Psoas muscle (tissue), 8 donors: ENCODE measurements around the gene MCM8. TPM values are rescaled to one million over a fixed set of nuclear protein-coding genes. Genes with fewer than 3 reads are reported as not detected.

Experiments
- ATAC-seq, 4 donors: fragments of 200-7000 bp; cut with Tn5 transposase; one replicate each; pipeline ENCODE4 v1.9.1; 2020; ENCODE audit warnings: moderate library complexity in 3 of 4, mild to moderate bottlenecking in 2 of 4
- DNase-seq, 2 donors: peaks; one replicate each; pipeline ENCODE4 v3.0.0-alpha.2; 2020
- H3K27ac ChIP-seq: fragments of 200-600 bp; one replicate; pipeline ENCODE4 v1.8.0; 2022
- H3K27me3 ChIP-seq, 3 donors: fragments of 200-600 bp in 1 of 3; one replicate each; pipeline versions ENCODE4 v1.6.1 to v1.8.0; 2013 to 2022; ENCODE audit warnings: low read length in 2 of 3, mild to moderate bottlenecking in 2 of 3, moderate library complexity in 1 of 3; ENCODE audit not compliant: insufficient read depth in 3 of 3
- H3K36me3 ChIP-seq, 2 donors: fragments of 200-600 bp in 1 of 2; one replicate each; pipeline versions ENCODE4 v1.6.1 to v1.8.0; 2013 to 2022; ENCODE audit warnings: low read depth in 1 of 2, mild to moderate bottlenecking in 1 of 2, moderate library complexity in 1 of 2; ENCODE audit not compliant: insufficient read depth in 1 of 2
- H3K4me1 ChIP-seq: fragments of 200-600 bp; one replicate; pipeline ENCODE4 v1.8.0; 2022
- H3K4me3 ChIP-seq: fragments of 200-600 bp; one replicate; pipeline ENCODE4 v1.8.0; 2022; ENCODE audit warnings: mild to moderate bottlenecking
- H3K9me3 ChIP-seq: fragments of 200-600 bp; one replicate; pipeline ENCODE4 v1.8.0; 2022
- WGBS, 3 donors: extraction: QIAGEN DNeasy Blood & Tissue Kit; methylation state at CpG; one replicate each; pipeline versions ENCODE4 v1.1.6 to v1.1.7; 2013; 5-methylcytosine and 5-hydroxymethylcytosine counted together
- intact Hi-C, 2 donors: fragments of 100-400 bp; cut with DNase I; formaldehyde crosslinking; loops; one replicate each; pipeline versions ENCODE4 v1.11.0 to v1.14.2; 2022
- long read RNA-seq, 2 donors: library from polyadenylated mRNA; unstranded; transcript quantifications; one replicate each; pipeline ENCODE4 v2.0.0, GENCODE V29; 2021
- polyA plus RNA-seq, 3 donors: library from polyadenylated mRNA; stranded (reverse); fragments of 200-250 nt; gene quantifications; one replicate each; pipeline ENCODE4 v1.2.3, GENCODE V29; 2013
- total RNA-seq, 4 donors: library from RNA; stranded (reverse); fragmentation: NEBNext Ultra II Directional in 2 of 4; extraction: Animal tissue kit (Norgen Biotek cat#: 25700) in 2 of 4; gene quantifications; one replicate each; pipeline versions ENCODE4 v1.2.1 to v1.2.4, GENCODE V29; 2021 to 2023
- TF ChIP-seq, protein P1 (sequence below): fragments of 200-600 bp; IDR thresholded peaks from one replicate; pipeline ENCODE4 v1.8.0; 2022; ENCODE audit warnings: antibody characterized with exemption
- donor health status: healthy with polysubstance abuse.
- donor health status: DM: no; HTN: no; CAD: no; lungs with moderate emphysema.
- donor health status: Bipolar disorder and iron deficiency.
- donor health status: healthy.
- donor health status: DM: yes; HTN: yes; CAD: no.
- donor health status: DM: no; HTN: no; CAD: no.
- donor health status: DM: no; HTN: no; CAD: no.
- donor health status: DM: yes; HTN: yes; CAD: no.

Gene MCM8
- total RNA-seq (1 to 10 TPM; 3.9 to 8.0 (median 6.4) TPM), polyA plus RNA-seq (10 to 100 TPM in 1 of 3 donors, 1 to 10 TPM in 2; 2.9 to 14.8 (median 6.1) TPM)
- long read RNA-seq, donor 1, partial matches to known transcripts, result 1 of 1 reads
- long read RNA-seq, donor 1, other reads (novel, unspliced or antisense), result 0 of 1 reads
- long read RNA-seq, donor 2, full-length matches to known transcripts, result 1 of 3 reads
- long read RNA-seq, donor 2, partial matches to known transcripts, result 1 of 3 reads
- long read RNA-seq, donor 2, other reads (novel, unspliced or antisense), result 1 of 3 reads

DNA sequence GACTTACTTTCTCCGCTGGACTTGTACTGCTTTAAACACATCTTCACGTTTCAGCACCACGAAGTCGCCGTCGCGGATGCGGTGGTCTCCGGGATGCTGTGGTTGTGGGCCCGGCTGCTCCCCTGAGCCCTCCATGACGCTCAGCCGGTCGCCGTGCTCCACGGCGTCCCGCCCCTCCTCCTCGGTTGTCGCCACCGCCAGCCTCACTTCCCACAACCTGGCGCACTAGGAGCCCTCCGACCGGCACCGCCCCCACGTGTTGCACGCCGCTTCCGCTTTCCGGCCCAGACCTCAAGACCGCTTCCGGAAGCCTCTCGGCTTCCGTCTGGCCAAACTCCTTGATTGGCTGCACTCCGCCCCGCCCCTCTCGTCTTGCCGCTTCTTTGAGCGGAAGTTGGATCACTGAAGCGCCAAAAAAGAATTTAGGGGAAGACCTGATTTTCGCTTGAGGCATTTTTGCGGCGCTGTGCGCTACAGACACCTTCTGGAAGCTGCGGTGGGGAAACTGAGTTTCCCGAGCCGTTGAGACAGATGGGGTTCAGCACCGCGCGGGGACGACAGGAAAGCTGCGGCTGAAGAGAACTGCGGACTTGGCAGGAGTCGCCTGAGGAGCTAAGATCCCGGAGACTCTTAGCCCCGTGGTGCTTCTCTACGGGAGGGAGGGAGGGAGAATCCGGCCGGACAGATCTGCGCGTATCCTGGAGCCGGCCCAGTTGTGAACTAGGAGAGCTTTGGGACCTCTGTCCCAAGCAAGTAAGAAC, at the start of gene MCM8, which contains the start of gene TRMT6:
MCM8 (plus strand) TSS at position 382 of the 761 bp plus-strand sequence. CDS start 1,364 bp downstream, outside the sequence.
TRMT6 (minus strand) TSS at position 263 of the 761 bp plus-strand sequence; CDS start at position 135, 128 bp downstream.
- Histone ChIP-seq H3K4me3 (peak within 1 kb of the TSS; percentile 95), H3K9me3 (no peaks in the 10 kb centered on the region), H3K27ac (peak within 1 kb of the TSS; percentile 91), H3K36me3 (peaks cover 5 to 63% of the 10 kb centered on the region in 2 donors), H3K27me3 (no peaks in the 10 kb centered on the region), H3K4me1 (peaks cover 16% of the 10 kb centered on the region)
- intact Hi-C loops, result loop anchor here (2.0 to 10.0 kb wide), 4 partner anchors 126 to 423 kb away; no protein-coding TSS in a partner anchor
- DNase-seq (peak; percentile 98), ATAC-seq (peak; percentile 99 to 100 (median 100))
- WGBS, 3 donors, result 0% methylated on average over 55 to 61 of the region's 61 CpGs
- TF ChIP-seq, protein P1, sequence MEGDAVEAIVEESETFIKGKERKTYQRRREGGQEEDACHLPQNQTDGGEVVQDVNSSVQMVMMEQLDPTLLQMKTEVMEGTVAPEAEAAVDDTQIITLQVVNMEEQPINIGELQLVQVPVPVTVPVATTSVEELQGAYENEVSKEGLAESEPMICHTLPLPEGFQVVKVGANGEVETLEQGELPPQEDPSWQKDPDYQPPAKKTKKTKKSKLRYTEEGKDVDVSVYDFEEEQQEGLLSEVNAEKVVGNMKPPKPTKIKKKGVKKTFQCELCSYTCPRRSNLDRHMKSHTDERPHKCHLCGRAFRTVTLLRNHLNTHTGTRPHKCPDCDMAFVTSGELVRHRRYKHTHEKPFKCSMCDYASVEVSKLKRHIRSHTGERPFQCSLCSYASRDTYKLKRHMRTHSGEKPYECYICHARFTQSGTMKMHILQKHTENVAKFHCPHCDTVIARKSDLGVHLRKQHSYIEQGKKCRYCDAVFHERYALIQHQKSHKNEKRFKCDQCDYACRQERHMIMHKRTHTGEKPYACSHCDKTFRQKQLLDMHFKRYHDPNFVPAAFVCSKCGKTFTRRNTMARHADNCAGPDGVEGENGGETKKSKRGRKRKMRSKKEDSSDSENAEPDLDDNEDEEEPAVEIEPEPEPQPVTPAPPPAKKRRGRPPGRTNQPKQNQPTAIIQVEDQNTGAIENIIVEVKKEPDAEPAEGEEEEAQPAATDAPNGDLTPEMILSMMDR, result no peak

DNA sequence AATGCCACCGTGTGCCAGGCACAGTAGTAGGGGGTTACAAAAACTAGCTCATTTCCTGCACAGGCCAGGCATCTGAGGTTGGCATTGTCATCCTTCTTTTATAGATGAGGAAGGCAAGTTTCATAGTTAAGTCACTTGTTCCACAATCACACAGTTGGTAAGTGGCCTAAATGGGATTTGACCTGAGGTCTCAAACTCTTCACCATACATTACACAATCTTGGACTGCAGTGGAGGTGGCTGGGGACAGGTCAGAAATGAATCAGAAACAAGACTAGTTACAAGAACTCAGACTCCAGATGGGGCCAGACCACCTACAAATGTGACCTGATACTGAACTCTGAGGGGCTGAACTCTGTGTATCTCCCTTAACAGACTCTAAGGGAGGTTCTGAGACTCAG, 49.5 kb upstream of the MCM8 start:
- no peaks in the 10 kb centered on the region for H3K9me3 ChIP-seq

DNA sequence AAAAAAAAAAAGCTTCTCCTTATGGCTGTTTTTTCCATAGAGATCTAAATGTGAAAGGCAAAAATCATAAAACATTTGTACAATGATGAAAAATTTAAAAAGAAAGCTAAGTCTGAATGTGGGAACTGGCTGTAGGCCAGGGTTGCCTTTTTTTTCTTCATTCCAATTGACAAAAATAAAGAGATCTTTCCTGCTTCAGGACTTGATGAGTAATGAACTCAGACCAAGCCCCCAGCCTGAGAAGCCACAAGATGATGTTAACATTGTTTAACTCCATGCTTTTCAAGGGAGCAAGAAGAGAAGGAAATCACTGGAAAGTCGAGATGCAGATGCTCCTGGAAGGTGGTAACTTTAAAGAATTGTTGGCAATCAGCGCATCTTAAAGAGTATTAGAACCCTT, 41.5 kb upstream of the MCM8 start:
- peaks cover 0 to 16% (median 3%) of the 10 kb centered on the region in 3 donors for H3K27me3 ChIP-seq
- DNase-seq (no peak), ATAC-seq (no peak)
- WGBS, 3 donors, result 68 to 75% (median 69%) methylated on average over 2 of the region's 2 CpGs
- intact Hi-C loops, result no loop called here
- no peaks in the 10 kb centered on the region for H3K36me3 ChIP-seq
- H3K4me3 ChIP-seq, result no peak overlapping the region
- TF ChIP-seq, protein P1, result no peak
- no peaks in the 10 kb centered on the region for H3K9me3 ChIP-seq
- peaks cover 4% of the 10 kb centered on the region for H3K4me1 ChIP-seq
- no peak overlapping the region for H3K27ac ChIP-seq

More for the DNA sequence above, 49.5 kb upstream of the MCM8 start:
- H3K27me3 ChIP-seq, result peaks cover 0 to 2% (median 0%) of the 10 kb centered on the region in 3 donors
- DNase-seq (no peak), ATAC-seq (peak in 1 of 4 donors; percentile 59)
- no peaks in the 10 kb centered on the region for H3K36me3 ChIP-seq
- H3K4me1 ChIP-seq, result no peaks in the 10 kb centered on the region
- TF ChIP-seq, protein P1, result no peak
- no peak overlapping the region for H3K4me3 ChIP-seq
- intact Hi-C loops, result no loop called here
- WGBS, 3 donors, result 74 to 88% (median 78%) methylated on average over 1 of the region's 1 CpG
- H3K27ac ChIP-seq, result no peak overlapping the region

DNA sequence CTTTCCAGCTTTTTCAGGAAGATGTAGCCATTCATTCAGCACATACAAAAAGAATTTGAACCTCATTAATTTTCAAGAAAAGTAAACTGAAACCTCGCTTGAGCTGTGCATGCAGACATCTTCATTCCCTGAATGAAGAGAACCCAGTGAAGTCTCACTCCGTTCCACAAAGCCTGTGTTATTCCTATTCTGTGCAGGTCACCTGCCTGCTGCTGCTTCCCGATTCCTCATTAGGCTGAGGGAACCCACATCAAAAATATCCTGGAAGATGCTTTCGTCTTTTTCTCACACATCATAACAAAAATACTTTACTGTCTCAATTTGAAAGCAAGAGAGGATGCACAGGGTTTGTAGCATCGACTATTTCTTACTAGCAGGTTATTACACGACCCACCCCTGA, 40.3 kb upstream of the MCM8 start:
- Histone ChIP-seq H3K9me3 (no peaks in the 10 kb centered on the region), H3K4me1 (peaks cover 4% of the 10 kb centered on the region), H3K27ac (no peak overlapping the region), H3K27me3 (peaks cover 0 to 16% (median 3%) of the 10 kb centered on the region in 3 donors), H3K36me3 (no peaks in the 10 kb centered on the region), H3K4me3 (no peak overlapping the region)
- ATAC-seq, result no peak
- TF ChIP-seq, protein P1, result no peak
- no peak for DNase-seq
- 60 to 66% (median 62%) methylated on average over 6 of the region's 6 CpGs for WGBS, 3 donors
- intact Hi-C loops, result no loop called here
